Embryonic facial prominence (tissue), 1 donor: Measurements from ENCODE around the gene SHISA8.

Source experiments
- DNase-seq: peaks from one replicate; pipeline ENCODE4 v3.0.0-alpha.2; 2016; ENCODE audit errors: extremely low spot score

SHISA8 gene

DNA sequence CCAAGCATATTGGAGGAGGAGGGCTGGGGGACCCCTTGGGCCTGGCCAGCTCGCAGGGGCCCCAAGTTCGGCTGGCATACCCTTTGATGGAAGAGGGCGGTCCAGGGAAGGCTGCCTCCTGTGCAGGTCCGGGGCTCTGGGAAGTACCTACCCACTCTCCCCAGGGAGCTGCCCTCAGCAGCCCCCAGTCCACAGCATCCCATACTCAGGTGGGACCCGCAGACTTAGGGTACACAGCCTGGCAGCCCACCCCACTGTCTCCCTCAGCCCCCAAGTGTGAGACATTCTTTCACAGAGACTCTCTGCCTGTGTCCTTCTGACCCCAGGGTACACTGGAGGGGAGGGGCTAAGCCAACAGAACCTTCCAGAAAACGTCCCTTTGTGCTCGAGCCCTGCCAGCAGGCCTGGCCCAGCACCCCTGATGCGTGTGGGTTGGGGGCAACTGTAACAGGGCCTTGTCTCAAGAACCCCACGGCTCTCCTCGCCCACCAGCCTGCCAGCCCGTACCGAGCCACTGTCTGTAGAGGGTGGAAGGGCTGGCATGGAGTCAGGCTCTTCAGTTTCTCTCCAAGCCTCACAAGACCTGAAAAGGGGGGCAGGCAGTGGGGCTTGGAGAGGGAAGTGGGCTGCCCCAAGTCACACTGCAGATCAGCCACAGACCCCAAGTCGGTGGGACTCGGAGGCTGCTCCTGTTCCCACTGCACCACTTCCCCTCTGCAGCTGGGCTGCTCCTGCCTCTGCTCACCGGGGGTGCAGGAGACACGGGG lies 18.7 kb upstream of the SHISA8 start:
- no peak for DNase-seq

DNA sequence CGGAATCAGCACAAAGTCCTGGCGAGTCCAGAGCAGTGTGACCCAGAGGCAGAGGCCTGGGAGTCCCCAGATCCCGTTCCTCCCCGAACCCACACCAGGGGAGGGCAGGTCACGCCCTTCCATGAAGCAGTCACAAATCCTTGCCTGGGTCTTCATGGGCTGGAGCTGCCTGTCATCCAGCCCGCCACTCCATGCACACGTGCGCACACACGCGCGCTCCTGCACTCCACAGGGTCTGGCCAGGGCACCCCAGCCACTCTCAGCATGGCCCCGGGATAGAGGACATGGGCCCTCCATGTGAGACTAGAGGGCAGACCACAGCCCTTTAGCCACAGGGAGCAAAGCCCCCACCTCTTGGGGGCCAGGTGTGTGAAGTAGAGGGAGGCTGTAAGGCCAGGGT lies 17.5 kb upstream of the SHISA8 start:
- no peak for DNase-seq

DNA sequence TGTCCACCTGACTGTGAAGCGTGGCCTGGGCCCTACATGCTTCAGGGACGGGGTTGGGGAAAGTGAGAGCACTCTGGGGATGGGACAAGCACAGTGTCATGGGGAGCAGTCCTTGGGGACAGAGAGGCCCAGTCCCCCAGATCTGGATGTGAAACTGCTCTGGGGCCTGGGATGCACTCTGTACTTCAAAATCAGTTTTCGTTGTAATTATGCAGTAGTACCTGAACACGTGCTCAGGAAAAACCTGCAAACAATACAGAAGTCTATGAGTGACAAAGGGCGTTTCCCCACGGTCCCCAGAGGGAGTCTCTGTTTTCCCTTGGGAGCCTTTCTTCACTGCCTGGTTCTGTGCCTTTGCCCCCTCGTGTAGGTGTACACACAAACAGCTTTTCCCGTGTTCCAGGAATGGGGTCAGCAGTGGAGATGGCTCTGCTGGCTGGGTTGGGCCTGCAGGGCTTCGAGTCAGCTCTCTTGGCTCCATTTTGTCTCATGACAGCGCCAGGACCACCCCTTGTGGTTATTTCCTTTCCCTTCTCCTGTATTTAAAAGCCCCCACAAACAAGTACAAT lies 16.9 kb upstream of the SHISA8 start:
- DNase-seq = no peak

DNA sequence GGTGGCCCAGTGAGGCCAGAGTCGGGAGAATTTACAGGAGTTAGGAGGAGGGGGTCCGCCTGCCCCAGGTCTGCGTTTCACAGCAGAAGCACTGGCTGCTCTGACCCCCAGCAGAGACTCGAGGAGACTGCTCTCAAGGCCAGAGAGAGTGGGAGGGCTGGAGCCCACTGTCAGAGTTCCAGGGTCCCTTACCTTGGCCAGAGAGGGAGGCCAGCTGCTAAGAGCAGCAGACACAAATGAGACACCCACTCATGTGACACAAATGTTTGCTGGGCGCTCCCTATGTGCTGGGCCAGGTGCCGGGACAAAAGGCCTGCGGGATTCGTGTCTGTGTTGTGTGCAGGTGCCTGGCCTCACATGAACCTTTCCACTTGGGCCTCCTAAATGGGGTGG lies 14.5 kb upstream of the SHISA8 start:
- no peak for DNase-seq

DNA sequence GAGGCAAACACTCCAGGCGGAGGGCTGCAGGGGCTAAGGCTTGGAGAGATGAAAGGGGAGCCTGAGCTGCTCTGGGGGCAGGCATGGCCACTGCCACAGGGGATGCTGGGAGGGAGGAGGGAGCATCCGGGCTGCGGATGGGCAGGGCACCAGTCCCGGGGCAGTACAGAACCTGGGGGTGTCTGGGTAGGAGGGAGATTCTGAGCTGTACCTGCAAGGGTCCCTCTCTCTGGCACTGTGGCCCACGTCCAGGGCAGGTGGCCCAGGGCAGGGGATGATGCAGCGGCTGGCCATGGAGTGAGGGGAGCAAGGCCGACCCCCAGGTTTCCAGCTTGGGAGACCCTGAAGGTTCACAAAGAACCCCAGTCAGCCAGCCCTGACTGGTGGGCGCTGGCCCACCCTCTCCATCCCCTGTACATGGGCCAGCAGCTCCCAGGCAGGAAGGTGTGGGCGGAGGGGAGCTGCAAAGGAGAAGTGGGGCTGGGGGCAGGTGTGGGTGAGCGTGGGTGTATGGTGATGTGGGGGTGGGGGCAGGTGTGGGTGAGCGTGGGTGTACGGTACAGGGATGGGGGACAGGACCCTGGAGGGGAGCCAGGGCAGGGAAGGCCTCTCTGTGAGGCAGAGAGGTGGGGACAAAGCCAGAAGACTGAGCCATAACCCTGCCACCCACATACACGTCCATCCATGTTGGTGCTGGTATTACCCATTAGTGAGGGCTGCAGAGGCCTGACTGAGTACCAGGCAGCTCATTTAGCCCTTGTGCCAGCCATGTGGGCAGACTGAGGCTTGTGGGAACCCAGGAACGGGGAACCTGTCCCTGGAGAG lies 13.9 kb upstream of the SHISA8 start:
- DNase-seq = no peak

DNA sequence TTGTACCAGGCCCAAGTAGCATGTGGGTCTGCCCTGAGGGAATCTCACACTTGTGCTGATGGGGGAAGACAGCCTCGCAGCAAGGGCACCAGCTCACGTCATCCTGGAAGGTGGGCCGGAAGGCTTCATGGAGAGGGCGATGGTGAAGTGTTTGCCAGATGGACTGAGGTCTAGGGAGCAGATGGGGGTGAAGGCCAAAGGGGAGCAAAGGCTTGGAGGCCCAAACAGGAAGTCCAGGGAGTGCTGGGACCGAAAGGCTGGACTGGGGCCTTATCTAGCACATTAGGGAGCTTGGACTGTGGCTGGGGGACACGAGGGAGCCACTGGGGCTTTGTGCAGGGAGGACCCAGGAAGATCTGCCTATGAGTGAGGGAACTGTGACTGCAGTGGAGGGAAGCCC lies 12.9 kb upstream of the SHISA8 start:
- DNase-seq = no peak

DNA sequence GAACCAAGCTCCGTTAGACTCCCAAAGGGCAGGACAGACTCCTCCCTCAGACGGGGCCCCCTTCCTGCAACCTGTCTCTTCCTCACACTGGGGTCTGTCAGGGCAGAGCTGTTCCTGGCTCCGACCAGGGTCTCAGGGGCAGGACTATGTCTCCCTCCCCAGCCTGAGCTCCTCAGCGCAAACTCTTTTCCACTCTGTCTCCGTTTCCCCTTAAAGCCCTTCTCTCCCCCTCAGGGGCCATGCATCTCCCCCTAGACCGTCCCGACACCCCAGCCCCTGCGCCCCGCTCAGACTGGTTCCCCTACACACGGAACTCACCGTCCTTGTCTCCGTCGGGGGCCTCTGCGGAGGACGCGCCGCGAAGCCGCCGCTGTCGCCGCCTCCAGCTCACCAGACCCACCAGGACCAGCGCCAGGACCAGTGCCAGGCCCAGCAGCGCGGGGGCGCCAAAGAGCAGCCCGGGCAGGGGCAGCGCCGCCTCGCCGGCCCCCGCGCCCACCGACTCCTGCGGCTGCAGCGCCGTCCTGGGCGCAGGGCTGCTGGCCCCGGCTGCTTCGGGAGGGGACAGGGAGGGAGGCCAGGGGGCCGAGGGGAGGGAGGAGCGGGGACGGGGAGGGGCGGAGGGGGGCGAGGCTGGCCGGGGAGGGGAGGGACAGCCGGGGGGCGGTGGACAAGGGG lies 11.0 kb upstream of the SHISA8 start:
- DNase-seq = no peak

DNA sequence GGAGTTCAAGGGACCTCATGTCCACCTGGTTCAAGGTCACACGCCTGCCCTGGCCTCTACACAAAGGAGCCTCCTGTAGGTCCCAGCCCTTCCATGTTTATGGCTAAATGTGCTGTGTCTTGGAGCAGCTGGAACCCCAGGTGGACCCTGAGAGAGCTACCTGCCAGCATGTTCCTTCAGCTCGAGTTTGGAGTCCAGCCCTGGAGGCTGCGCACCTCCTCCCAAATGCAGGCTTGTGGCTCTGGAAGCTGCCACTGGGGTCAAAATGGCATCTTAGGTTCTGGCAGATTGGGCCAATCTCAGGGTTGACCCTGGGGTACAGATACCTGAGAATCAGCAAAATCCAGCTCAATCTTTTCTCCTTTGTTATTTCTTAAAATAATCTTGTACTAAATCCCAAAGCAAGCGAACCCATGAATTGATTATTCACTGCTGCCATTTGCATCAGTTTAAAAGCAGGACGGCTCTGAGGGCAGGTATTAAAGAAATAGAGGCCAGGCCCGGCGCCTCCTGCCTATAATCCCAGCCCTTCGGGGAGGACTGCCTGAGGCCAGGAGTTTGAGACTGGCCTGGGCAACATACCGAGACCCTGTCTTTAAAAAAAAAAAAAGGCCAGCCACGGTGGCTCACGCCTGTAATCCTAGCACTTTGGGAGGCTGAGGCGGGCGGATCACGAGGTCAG lies 8.9 kb upstream of the SHISA8 start:
- DNase-seq = no peak

DNA sequence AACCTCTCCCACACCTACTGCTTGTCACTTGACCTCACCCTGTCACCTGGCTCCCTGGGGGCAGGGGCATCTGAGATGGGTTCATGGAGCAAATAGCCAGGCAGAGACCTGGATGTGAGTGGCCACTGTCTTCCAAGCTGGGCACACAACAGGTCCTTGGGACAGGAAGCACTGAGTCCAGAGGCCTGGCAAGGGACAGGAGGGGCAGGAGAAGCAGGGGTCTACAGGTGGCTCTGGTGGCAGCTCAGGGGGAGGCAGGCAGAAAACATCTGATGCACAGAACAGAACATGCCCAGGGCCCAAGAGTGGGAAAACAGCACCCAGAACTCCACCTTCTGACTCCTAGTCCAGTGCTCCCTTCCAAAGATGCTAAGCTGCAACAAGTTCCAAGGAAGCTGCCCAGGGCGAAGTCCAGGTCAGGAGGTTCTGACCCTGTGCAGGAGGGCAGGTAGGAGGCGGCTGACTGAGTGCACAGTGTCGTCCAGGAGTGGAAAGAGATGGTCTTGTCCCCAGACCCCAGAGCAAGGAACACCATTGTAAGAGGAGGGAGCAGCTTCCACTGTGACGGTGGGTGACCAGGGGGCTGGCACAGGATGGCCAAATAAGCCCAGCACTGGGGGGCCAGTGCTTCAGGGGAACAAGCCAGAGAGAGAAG lies 8.2 kb upstream of the SHISA8 start:
- no peak for DNase-seq

DNA sequence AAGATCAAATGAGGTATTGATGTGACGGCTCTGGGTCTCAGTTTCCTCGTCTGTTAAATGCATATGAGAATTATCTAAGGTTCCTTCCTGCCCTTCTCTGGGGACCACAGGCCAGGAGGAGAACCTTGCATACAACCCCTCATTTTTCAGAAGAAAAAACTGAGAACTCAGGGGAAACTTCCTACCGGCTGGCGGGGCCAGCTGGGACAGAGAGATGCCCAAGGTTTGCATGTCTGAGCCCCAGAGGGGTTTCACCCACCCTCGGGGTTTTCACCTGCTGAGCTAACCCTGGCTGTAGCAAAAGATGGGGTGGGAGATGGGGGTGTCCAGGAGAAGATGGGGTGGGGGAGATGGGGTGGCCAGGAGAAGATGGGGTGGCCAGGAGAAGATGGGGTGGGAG lies 7.5 kb upstream of the SHISA8 start:
- no peak for DNase-seq

DNA sequence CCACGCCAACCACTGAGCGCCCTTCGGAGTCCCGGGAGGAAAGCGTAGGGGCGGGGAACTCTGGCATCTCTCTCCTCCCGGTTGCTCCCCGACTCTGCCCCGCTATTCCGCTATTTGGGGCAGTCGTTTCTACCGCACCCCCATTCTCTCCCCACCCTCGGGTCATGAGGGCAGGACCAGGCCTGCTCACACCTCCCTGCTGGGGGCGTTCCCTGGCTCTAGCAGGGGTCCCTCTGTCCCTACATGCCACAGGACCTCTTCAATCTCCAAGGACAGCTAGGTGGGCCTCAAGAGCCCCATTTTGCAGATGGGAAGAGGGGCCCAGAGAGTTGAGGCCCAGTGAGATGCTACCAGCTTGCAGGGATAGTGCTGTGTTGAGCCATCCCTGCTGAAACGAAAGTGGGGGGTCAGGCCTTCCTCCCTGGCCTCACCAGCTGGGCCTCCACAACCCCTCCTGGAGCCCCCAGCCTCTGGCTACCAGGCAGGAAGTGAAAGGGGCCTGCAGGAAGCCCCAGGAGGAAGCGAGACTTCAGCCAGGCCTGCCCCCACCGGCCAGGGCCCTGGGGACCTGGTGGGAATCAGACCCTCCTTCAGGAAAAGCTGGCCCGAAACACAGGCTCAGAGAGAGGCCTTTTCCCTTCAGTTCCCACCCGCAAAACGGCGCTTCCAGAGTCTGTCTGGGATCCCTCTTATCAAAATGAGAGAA lies 5.5 kb upstream of the SHISA8 start:
- no peak for DNase-seq

DNA sequence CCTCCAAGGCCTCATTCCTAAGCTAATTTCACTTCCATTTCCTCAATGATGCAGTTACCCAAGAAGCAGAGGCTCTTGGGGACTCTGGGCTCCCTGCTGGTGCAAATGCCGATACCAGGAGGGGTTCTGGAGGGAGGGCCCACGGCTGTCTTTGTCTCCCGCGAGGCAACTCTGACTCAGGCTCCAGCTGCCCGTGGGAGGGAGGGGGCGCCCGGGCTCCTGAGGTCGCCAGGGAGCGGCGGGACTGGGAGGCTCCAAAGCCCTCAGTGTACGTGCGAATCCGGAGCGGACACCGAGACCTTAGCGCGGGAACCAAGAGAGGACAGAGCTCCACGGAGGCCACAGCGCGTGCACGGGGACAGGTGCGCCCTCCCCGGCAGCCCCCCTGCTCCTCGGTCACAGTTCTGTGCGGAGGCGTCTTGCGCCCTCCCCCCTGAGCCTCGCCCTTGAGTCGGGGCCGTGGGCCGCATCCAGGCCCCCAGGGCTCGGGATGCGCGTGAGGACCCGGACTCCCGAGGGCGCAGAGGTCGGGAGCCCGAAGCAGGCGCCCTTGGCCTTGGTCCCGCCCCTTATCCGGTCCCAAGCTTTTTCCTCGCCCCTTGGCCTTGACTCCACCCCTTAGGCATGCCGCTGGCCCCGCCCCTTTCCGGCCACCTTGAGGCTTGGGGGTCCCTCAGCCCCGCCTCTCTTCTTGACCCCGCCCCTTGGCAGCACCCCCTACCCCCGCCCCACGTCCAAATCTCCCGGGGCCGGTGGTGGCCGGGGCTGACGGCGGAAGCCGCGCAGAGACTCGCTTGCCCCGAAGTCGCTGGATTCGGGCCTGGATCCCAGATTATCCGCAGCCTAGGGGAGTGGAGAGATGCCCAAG lies 4.7 kb upstream of the SHISA8 start:
- DNase-seq = no peak

DNA sequence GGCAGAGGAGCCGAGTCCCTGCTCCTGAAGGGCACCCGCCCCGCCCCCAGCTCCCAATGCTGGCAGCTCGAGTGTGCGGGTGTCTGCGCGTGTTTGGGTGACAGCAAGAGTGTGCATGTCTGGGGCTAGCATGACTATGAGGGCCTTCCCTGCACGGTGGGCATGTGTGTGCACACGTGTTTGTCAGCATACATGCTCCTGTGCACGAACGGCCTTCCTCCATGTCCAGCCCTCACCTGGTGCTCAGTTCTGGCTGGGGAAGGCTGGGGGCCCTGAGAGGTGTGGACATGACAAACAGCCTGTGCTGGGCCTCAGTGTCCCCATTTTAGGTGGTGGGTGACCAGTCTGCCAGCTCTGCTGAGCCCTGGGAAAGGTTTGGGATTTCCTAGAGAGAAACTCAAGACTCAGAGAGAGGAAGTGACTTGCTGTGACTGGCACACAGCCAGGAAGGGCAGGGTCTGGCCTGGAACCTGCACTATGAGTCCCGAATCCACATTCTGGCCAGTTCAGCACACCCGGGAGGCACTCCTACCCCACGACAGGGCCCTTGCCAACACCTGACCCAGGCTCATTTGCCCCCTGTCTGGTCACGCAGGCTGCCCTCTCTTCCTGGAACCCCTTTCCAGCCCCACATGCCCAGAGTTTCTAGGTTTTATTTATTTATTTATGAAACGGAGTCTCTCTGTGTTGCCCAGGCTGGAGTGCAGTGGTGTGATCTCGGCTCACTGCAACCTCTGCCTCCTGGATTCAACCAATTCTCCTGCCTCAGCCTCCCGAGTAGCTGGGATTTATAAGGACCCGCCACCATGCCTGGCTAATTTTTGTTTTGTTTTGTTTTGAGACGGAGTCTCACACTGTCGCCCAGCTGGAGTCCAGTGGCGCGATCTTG lies 3.3 kb upstream of the SHISA8 start:
- no peak for DNase-seq

DNA sequence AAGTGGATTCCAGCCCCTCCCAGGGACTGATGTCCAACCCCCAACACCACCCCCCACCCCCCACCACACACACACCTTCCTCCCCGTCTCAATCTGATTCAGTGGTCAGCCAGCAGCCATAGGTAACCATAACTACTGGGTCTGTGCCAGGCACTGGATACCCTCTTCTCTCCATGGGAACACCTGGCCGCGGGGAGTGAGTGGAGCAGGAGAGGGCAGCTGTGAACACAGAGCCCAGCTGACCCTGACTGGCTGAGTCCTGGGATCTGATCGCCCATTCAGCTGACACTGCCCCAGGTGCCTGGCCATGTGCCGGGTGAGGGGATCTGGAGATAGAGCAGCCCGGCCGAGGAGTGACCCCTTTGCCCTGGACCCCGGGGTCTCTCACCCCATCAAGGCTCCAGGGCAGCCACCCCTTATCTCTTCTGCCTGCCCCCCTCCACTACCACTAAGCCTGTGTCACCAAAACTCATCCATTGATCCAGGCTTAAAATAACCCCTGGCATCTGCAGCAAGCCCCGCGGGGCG lies 2.6 kb upstream of the SHISA8 start:
- no peak for DNase-seq

DNA sequence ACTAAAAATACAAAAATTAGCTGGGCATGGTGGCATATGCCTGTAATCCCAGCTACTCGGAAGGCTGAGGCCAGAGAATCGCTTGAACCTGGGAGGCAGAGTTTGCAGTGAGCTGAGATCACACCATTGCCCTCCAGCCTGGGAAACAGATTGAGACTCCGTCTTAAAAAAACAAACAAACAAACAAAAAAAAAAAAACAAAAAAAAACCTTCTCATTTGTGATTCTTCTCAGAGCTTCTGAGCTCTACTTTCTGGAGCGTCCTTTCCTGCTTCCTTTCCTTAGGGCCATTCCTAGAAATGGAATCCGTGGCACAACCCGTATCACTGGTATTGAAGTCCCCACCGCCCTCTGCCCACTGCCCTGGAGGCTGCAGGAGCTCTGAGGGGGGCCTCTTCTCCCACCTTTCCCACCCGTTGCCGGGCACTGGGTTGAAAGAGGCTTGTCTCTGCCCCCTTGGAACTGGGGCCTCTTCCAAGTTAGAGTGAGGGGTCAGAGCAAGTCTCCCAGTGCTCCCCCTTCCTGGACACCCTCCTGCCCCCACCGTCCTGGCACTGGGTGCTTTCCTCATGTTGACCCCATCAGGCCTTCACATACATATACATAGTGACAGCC lies 2.0 kb upstream of the SHISA8 start:
- no peak for DNase-seq

DNA sequence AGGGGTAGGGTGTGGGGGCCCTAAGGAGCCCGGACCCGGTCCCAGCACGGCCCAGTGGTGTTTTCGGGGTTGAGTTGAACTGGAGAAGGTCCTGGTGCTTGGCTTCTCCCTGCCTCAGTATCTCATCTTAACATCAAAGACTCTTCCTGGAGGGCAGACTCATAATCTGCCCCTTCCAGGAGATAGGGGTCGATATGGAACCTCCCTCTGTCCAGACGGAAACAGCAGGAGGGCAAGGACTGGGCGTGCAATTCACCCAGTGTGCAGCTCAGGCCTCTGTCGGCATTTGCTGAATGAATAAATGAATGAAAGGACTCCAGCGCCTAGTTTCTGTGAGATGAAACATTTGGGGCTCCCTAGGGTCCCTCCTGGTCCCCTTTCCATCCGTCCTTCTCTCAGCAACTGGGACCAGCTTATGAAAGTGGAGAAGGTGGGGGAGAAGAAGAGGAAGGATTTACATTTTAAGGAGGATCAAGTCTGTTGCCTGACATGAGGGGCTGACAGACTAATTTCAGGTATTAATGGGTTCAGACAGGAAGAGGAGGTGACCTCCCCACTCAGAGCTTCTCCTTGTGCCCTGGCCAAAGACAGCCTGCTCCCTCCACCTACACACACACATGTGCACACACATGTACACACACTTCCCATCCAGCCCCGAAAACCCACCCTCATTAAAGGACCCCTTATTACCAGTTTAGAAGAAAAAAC lies 1.1 kb upstream of the SHISA8 start:
- no peak for DNase-seq

DNA sequence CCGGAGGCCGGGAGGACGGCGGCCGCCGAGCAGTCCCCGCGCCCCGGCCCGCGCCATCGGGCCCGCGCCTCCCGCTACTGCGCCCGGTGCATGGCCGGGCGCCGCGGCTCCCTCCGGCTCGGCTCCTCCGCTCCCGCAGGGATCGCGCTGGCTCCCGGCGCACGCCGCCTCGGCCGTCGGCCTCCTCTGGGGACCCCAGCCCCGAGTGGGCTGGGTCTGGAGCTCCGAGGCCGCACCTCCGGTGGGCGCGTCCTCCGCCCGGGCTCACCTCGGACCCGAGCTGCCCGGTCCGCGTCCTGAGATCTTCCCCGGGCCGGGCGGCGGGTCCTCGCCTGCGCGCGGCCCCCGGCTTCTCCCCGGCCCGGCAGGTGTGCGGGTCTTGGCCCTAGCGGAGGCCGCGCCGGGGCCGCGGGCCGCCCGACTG lies 251 bp downstream of the SHISA8 start:
- no peak for DNase-seq
